ENCODE measurements around the gene CSF1R.

DNA sequence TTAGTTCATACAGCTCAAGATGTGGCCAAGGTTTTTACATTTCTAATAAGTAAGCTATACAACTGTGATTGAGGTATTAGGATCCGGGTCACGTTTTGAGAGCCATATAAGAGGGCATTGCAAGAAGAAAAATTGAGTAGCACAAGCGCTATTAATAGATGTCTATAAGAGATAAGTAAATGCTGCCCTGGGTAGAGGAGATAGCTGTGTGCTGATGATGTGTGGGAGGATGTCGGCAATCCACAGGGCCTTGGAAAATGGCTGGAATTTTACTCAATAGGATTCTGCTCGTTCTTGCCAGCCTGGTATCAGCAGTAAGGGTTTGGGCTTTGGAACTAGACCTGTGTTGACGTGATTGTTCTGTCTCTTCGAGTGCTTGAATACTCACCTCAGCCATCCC, 41.6 kb downstream of the CSF1R start:
- TF ChIP-seq TEAD4 (IDR thresholded peaks at IDR 0.05): no peak
- TF ChIP-seq, protein P1, sequence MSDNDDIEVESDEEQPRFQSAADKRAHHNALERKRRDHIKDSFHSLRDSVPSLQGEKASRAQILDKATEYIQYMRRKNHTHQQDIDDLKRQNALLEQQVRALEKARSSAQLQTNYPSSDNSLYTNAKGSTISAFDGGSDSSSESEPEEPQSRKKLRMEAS (IDR thresholded peaks at IDR 0.05): no peak
